ENCODE data around the gene SOAT1.

- TF ChIP-seq CTCF (conservative IDR thresholded peaks at IDR 0.05 in 1 of 2, IDR thresholded peaks at IDR 0.05 in 1 of 2; ENCODE audit: extremely low read depth in 1 of 2, insufficient read depth in 1 of 2, low read depth in 1 of 2, low read length in 2 of 2) (no peak), EZH2 (IDR thresholded peaks at IDR 0.05; ENCODE audit: borderline replicate concordance, low read length) (no peak)
Measured at GRCh38 chr1:179303200-179303785, 9.7 kb downstream of the SOAT1 start.
